Uterus (tissue), 2 donors: ENCODE results near the gene CRY2.

Experiments
- POLR2A ChIP-seq, 2 donors: fragments of 450-650 bp; IDR thresholded peaks; one replicate each; pipeline ENCODE4 v1.6.1; 2016; ENCODE audit warnings: antibody characterized with exemption in 2 of 2, mild to moderate bottlenecking in 1 of 2, moderate library complexity in 1 of 2
- TF ChIP-seq, protein P1 (sequence below), 4 experiments: fragments of 200-600 bp in 2 of 4; fragments of 450-650 bp in 2 of 4; sonication (generic) in 2 of 4; IDR thresholded peaks; one replicate each; pipeline ENCODE4 v1.5.1; 2016 to 2019; ENCODE audit warnings: antibody characterized with exemption in 4 of 4, mild to moderate bottlenecking in 2 of 4, moderate library complexity in 1 of 4

DNA sequence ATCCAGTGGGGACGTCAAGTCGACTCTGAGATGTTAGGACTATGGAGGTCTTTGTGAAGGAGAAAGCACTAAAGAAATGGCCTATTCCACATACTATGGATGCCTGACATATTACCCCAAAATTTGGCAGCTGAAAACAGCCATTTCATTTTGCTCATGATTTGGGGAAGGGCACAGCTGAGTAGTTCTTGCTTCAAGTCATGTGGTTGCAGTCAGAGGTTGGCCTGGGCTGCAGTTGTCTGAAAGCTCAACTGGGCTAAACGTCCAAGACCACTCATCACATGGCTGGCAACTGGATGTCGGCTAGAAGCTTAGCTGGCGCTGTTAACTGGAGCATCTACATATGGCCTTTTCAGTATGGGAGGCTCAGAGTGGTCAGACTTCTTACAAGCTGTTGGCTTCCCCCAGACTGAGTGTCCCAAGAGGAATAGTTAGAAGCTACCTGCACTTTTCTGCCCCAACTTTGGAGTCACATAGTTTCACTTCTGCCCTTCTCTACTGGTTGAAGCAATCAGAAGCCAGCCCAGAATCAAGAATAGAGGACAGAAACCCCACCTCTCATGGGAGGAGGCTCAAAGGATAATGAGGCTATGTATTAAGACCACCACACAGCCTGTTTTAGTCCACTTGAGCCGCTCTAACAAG is 28.2 kb upstream of the CRY2 start:
- TF ChIP-seq, protein P1, sequence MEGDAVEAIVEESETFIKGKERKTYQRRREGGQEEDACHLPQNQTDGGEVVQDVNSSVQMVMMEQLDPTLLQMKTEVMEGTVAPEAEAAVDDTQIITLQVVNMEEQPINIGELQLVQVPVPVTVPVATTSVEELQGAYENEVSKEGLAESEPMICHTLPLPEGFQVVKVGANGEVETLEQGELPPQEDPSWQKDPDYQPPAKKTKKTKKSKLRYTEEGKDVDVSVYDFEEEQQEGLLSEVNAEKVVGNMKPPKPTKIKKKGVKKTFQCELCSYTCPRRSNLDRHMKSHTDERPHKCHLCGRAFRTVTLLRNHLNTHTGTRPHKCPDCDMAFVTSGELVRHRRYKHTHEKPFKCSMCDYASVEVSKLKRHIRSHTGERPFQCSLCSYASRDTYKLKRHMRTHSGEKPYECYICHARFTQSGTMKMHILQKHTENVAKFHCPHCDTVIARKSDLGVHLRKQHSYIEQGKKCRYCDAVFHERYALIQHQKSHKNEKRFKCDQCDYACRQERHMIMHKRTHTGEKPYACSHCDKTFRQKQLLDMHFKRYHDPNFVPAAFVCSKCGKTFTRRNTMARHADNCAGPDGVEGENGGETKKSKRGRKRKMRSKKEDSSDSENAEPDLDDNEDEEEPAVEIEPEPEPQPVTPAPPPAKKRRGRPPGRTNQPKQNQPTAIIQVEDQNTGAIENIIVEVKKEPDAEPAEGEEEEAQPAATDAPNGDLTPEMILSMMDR (IDR thresholded peaks at IDR 0.05), result no peak
- no peak for TF ChIP-seq POLR2A (IDR thresholded peaks at IDR 0.05)
